WTC11 (cell line): ENCODE data around the gene LIPM. TPM values are rescaled to one million over a fixed set of nuclear protein-coding genes. Genes with fewer than 3 reads are reported as not detected.

Experiments used
- ATAC-seq: fragments of 200-7000 bp; cut with Tn5 transposase; 2 replicates; pipeline ENCODE4 v1.10.0; 2021; ENCODE audit warnings: mild to moderate bottlenecking, moderate library complexity
- CTCF ChIA-PET: fragments of 300-600 bp; sonication (Branson Sonifier 250); formaldehyde crosslinking; loops from one replicate; lab custom pipeline; 2021; ENCODE audit warnings: antibody characterized with exemption; lab: Charles Lee
- POLR2A ChIA-PET: fragments of 350-600 bp; sonication (Branson Sonifier 250); formaldehyde crosslinking; loops from one replicate; lab custom pipeline; 2021; ENCODE audit warnings: antibody characterized with exemption; lab: Charles Lee
- DNase-seq: peaks from one replicate; pipeline ENCODE4 v3.0.0; 2021; ENCODE audit warnings: low spot score
- H3K27ac Mint-ChIP-seq: 2 replicates; pipeline ENCODE4 v1.8.0; 2021; ENCODE audit warnings: mixed read lengths
- H3K27me3 Mint-ChIP-seq: 2 replicates; pipeline ENCODE4 v1.8.0; 2021; ENCODE audit warnings: low read depth, mild to moderate bottlenecking, moderate library complexity, mixed read lengths
- H3K36me3 Mint-ChIP-seq: 2 replicates; pipeline ENCODE4 v1.8.0; 2021; ENCODE audit warnings: mixed read lengths
- H3K4me1 Mint-ChIP-seq: 2 replicates; pipeline ENCODE4 v1.8.0; 2022; ENCODE audit warnings: mixed read lengths
- H3K4me3 Mint-ChIP-seq: 2 replicates; pipeline ENCODE4 v1.8.0; 2021; ENCODE audit warnings: mild to moderate bottlenecking, moderate library complexity, mixed read lengths
- H3K9me3 Mint-ChIP-seq: 2 replicates; pipeline ENCODE4 v1.8.0; 2021; ENCODE audit warnings: mixed read lengths
- ATF1 ChIP-seq: sonication (generic); formaldehyde crosslinking; IDR thresholded peaks from 2 replicates; pipeline ENCODE4 v1.8.1; 2023; ENCODE audit warnings: mild to moderate bottlenecking, moderate library complexity, missing genetic modification reagents
- CREB1 ChIP-seq: sonication (generic); formaldehyde crosslinking; IDR thresholded peaks from 2 replicates; pipeline ENCODE4 v1.8.0; 2023; ENCODE audit warnings: mild to moderate bottlenecking, missing genetic modification reagents
- E2F4 ChIP-seq: sonication (generic); formaldehyde crosslinking; IDR thresholded peaks from 2 replicates; pipeline ENCODE4 v1.8.1; 2022; ENCODE audit warnings: low read depth, mild to moderate bottlenecking, moderate library complexity, missing genetic modification reagents, borderline replicate concordance
- ETV6 ChIP-seq: sonication (generic); formaldehyde crosslinking; IDR thresholded peaks from 2 replicates; pipeline ENCODE4 v1.8.1; 2022; ENCODE audit warnings: mild to moderate bottlenecking, missing genetic modification reagents
- FOXP1 ChIP-seq: sonication (generic); formaldehyde crosslinking; IDR thresholded peaks from 2 replicates; pipeline ENCODE4 v1.8.0; 2022; ENCODE audit warnings: missing genetic modification reagents, mild to moderate bottlenecking, moderate library complexity, borderline replicate concordance
- JAZF1 ChIP-seq: fragments of 250-450 bp; sonication (Bioruptor Pico); IDR thresholded peaks from 2 replicates; pipeline ENCODE4 v1.9.0; 2021; ENCODE audit warnings: moderate library complexity, mild to moderate bottlenecking, inconsistent platforms
- MLX ChIP-seq: sonication (generic); formaldehyde crosslinking; IDR thresholded peaks from 2 replicates; pipeline ENCODE4 v1.8.1; 2023; ENCODE audit warnings: mild to moderate bottlenecking, missing genetic modification reagents, moderate library complexity
- NFE2L1 ChIP-seq: sonication (generic); formaldehyde crosslinking; IDR thresholded peaks from 2 replicates; pipeline ENCODE4 v1.8.1; 2023; ENCODE audit warnings: missing genetic modification reagents
- PRDM15 ChIP-seq: sonication (generic); formaldehyde crosslinking; IDR thresholded peaks from 2 replicates; pipeline ENCODE4 v1.8.0; 2022; ENCODE audit warnings: missing genetic modification reagents
- SOX15 ChIP-seq: fragments of 250-450 bp; sonication (Bioruptor Pico); IDR thresholded peaks from 2 replicates; pipeline ENCODE4 v1.9.0; 2021; ENCODE audit warnings: mild to moderate bottlenecking
- SP1 ChIP-seq: sonication (generic); formaldehyde crosslinking; conservative IDR thresholded peaks from 2 replicates; pipeline ENCODE4 v1.8.1; 2022; ENCODE audit warnings: missing genetic modification reagents
- TCF7 ChIP-seq: sonication (generic); formaldehyde crosslinking; IDR thresholded peaks from 2 replicates; pipeline ENCODE4 v1.8.0; 2022; ENCODE audit warnings: mild to moderate bottlenecking, low read depth, missing genetic modification reagents, moderate library complexity
- USF1 ChIP-seq: sonication (generic); formaldehyde crosslinking; IDR thresholded peaks from 2 replicates; pipeline ENCODE4 v1.8.0; 2022; ENCODE audit warnings: mild to moderate bottlenecking, missing genetic modification reagents
- ZMAT4 ChIP-seq: fragments of 250-450 bp; sonication (Bioruptor Pico); IDR thresholded peaks from 2 replicates; pipeline ENCODE4 v1.9.0; 2021; ENCODE audit warnings: mild to moderate bottlenecking
- ZNF317 ChIP-seq: sonication (generic); formaldehyde crosslinking; IDR thresholded peaks from 2 replicates; pipeline ENCODE4 v1.8.1; 2023; ENCODE audit warnings: low read depth, mild to moderate bottlenecking, moderate library complexity, missing genetic modification reagents, borderline replicate concordance
- ZNF671 ChIP-seq: fragments of 250-450 bp; sonication (Bioruptor Pico); IDR thresholded peaks from 2 replicates; pipeline ENCODE4 v1.8.0; 2021; ENCODE audit warnings: mild to moderate bottlenecking
- total RNA-seq: library from RNA; stranded (reverse); gene quantifications from 3 replicates; pipeline ENCODE4 v1.2.3, GENCODE V29; 2021
- TF ChIP-seq, protein P1 (sequence below): sonication (generic); formaldehyde crosslinking; IDR thresholded peaks from 2 replicates; pipeline ENCODE4 v1.8.1; 2023; ENCODE audit warnings: mild to moderate bottlenecking, missing genetic modification reagents, moderate library complexity
- TF ChIP-seq, protein P2 (sequence below): sonication (generic); formaldehyde crosslinking; IDR thresholded peaks from 2 replicates; pipeline ENCODE4 v1.8.0; 2023; ENCODE audit warnings: missing genetic modification reagents
- TF ChIP-seq, protein P3 (sequence below): fragments of 250-450 bp; sonication (Bioruptor Pico); conservative IDR thresholded peaks from 2 replicates; pipeline ENCODE4 v1.9.0; 2021; ENCODE audit warnings: mild to moderate bottlenecking
- TF ChIP-seq, protein P4 (sequence below): sonication (generic); formaldehyde crosslinking; IDR thresholded peaks from 2 replicates; pipeline ENCODE4 v1.8.1; 2023; ENCODE audit warnings: mild to moderate bottlenecking, missing genetic modification reagents

The LIPM gene
- total RNA-seq, 1 experiment from 2014 or later: not detected

GRCh38 chr10:88848499-88848898, 46.0 kb downstream of the LIPM start:
- POLR2A ChIA-PET: no interaction called here
- H3K4me3 Mint-ChIP-seq: no peak overlapping the region
- TF ChIP-seq ETV6 (CRISPR knock-in tag) (no peak), CREB1 (CRISPR knock-in tag) (no peak), NFE2L1 (CRISPR knock-in tag) (no peak), ATF1 (CRISPR knock-in tag) (no peak), TCF7 (CRISPR knock-in tag) (no peak)
- TF ChIP-seq, all 79 proteins: peak for 0
- CTCF ChIA-PET: no interaction called here
- Mint-ChIP-seq H3K27me3 (no peaks in the 10 kb centered on the region), H3K9me3 (0 out of 2 replicates have a peak, but pooled peaks cover 5% of the 10 kb centered on the region), H3K27ac (no peak overlapping the region), H3K4me1 (peaks cover 32% of the 10 kb centered on the region), H3K36me3 (no peaks in the 10 kb centered on the region)
- no peak for DNase-seq
- no peak for ATAC-seq

DNA sequence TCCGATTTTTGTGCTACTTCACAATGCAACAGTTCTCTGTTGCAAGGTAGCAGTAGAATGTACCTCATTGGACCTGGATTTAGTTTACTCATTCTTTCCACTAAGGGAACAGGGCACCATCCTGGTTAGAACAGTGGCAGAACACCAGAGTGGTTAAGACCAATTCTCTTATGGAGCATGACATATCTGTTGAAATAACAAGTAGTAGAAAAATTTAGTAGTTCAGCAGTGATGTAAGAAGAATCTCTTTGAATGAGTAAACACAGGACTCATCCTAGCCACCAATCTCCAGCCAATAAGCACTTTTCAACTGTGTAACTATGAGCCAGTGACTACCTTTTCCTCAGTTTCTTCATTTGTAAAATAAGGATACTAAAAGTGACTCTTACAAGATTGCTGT, 46.7 kb downstream of the LIPM start:
- CTCF ChIA-PET: interaction anchor here (1.0 to 1.1 kb wide), 2 partner anchors 12 to 16 kb away, joined by 4 to 5 read pairs; no protein-coding TSS in a partner anchor

More for the DNA sequence above, 46.7 kb downstream of the LIPM start:
- Mint-ChIP-seq H3K27ac (no peak overlapping the region), H3K36me3 (no peaks in the 10 kb centered on the region), H3K9me3 (0 out of 2 replicates have a peak, but pooled peaks cover 5% of the 10 kb centered on the region), H3K4me3 (no peak overlapping the region), H3K27me3 (no peaks in the 10 kb centered on the region), H3K4me1 (peaks cover 36% of the 10 kb centered on the region)
- ATAC-seq (no peak), DNase-seq (no peak)
- POLR2A ChIA-PET: no interaction called here
- no peak for TF ChIP-seq E2F4 (CRISPR knock-in tag)
- no peak for TF ChIP-seq ZNF317
- no peak for TF ChIP-seq ZNF671 (CRISPR knock-in tag)
- TF ChIP-seq, protein P1, sequence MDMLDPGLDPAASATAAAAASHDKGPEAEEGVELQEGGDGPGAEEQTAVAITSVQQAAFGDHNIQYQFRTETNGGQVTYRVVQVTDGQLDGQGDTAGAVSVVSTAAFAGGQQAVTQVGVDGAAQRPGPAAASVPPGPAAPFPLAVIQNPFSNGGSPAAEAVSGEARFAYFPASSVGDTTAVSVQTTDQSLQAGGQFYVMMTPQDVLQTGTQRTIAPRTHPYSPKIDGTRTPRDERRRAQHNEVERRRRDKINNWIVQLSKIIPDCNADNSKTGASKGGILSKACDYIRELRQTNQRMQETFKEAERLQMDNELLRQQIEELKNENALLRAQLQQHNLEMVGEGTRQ (CRISPR knock-in tag): no peak
- TF ChIP-seq SOX15: no peak
- TF ChIP-seq JAZF1 (CRISPR knock-in tag): no peak
- TF ChIP-seq, protein P2, sequence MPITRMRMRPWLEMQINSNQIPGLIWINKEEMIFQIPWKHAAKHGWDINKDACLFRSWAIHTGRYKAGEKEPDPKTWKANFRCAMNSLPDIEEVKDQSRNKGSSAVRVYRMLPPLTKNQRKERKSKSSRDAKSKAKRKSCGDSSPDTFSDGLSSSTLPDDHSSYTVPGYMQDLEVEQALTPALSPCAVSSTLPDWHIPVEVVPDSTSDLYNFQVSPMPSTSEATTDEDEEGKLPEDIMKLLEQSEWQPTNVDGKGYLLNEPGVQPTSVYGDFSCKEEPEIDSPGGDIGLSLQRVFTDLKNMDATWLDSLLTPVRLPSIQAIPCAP (CRISPR knock-in tag): no peak
- no peak for TF ChIP-seq ZMAT4
- TF ChIP-seq MLX (CRISPR knock-in tag): no peak
- no peak for TF ChIP-seq SP1
- no peak for TF ChIP-seq USF1
- no peak for TF ChIP-seq PRDM15
- no peak for TF ChIP-seq FOXP1 (CRISPR knock-in tag)
- TF ChIP-seq, protein P3, sequence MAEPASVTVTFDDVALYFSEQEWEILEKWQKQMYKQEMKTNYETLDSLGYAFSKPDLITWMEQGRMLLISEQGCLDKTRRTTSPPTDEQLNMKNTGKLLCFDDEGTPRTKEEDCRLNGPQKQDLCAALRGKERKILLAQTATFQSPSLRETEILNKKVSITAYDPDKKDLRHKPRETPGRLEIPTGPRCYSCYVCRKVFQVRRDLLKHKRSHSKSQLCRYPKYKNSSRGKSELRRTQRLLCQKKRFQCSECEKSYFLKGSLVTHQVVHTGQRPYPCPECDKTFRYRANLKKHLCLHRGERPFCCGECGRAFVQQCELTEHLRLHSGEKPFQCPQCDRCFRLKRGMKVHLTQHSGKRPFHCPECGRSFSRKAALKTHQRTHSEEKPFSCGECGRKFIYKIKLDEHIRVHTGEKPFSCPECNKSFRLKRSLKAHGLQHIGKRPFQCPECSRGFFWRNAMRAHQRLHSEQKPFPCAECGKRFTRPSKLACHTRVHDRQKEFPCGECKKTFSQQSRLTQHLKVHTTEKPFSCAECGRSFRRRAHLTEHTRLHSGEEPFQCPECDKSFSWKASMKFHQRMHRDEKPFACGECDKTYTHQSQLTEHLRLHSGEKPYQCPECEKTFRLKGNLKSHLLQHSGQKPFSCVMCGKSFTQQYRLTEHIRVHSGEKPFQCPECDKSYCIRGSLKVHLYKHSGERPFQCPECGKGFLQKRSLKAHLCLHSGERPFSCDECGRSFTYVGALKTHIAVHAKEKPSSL (CRISPR knock-in tag): no peak
- TF ChIP-seq, protein P4, sequence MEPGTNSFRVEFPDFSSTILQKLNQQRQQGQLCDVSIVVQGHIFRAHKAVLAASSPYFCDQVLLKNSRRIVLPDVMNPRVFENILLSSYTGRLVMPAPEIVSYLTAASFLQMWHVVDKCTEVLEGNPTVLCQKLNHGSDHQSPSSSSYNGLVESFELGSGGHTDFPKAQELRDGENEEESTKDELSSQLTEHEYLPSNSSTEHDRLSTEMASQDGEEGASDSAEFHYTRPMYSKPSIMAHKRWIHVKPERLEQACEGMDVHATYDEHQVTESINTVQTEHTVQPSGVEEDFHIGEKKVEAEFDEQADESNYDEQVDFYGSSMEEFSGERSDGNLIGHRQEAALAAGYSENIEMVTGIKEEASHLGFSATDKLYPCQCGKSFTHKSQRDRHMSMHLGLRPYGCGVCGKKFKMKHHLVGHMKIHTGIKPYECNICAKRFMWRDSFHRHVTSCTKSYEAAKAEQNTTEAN (CRISPR knock-in tag): no peak
